Activated naive CD8-positive, alpha-beta T cell treated with anti-CD3 and anti-CD28 coated beads, Interleukin-2, amount 50 U/mL, for 24 hours (primary cell): Measurements from ENCODE around the gene CAMTA2.
A peak's percentile ranks its signal among the peaks of the same experiment; 100 is the strongest.

Source experiments
- ATAC-seq: fragments of 150-1000 bp; cut with Tn5 transposase; one replicate; pipeline ENCODE4 v1.10.0; 2021
- DNase-seq: peaks from one replicate; pipeline ENCODE4 v3.0.0; 2021
- H3K27ac Mint-ChIP-seq: one replicate; pipeline ENCODE4 v1.8.0; 2021; ENCODE audit warnings: mild to moderate bottlenecking, mixed read lengths
- H3K27me3 Mint-ChIP-seq: one replicate; pipeline ENCODE4 v1.8.0; 2021; ENCODE audit warnings: mixed read lengths
- H3K36me3 Mint-ChIP-seq: one replicate; pipeline ENCODE4 v1.8.0; 2021; ENCODE audit warnings: low read depth, mixed read lengths
- H3K4me1 Mint-ChIP-seq: one replicate; pipeline ENCODE4 v1.8.0; 2021; ENCODE audit warnings: mixed read lengths
- H3K4me3 Mint-ChIP-seq: one replicate; pipeline ENCODE4 v1.8.0; 2021; ENCODE audit warnings: mild to moderate bottlenecking, moderate library complexity, mixed read lengths
- H3K9me3 Mint-ChIP-seq: one replicate; pipeline ENCODE4 v1.8.0; 2021; ENCODE audit warnings: mixed read lengths

The CAMTA2 gene

DNA sequence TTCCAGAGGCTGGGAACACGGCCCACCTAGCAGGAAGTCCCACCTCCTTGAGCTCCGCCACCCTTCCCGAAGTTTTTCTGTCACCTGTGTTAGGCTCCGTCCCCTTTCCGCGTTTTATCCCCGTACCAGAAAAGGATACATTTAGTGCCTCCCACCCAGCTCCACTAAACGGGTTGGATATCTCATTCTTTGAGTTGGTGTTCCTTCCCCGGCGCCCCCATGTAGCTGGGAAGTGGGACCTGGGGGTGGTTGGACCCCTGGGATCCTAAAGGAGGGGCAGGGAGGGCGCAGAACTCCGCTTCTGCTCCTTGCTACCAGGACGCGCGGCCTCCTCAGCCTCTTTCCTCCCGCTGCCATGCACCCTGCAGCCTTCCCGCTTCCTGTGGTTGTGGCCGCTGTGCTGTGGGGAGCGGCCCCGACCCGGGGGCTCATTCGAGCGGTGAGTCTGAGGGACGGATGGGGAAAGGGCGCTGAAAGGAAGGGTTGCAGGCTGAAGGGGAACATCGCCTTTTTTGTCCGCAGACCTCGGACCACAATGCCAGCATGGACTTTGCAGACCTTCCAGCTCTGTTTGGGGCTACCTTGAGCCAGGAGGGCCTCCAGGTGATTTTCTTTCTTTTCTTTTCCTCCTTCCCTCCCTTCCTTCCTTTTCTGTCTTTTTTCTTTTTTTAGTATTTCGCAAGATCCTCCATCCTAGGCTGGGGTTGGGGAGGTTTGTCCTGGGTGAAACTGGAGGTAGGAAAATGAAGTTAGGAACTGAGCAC is 46.7 kb downstream of the CAMTA2 start:
- ATAC-seq (peak; percentile 1), DNase-seq (peak; percentile 63)

DNA sequence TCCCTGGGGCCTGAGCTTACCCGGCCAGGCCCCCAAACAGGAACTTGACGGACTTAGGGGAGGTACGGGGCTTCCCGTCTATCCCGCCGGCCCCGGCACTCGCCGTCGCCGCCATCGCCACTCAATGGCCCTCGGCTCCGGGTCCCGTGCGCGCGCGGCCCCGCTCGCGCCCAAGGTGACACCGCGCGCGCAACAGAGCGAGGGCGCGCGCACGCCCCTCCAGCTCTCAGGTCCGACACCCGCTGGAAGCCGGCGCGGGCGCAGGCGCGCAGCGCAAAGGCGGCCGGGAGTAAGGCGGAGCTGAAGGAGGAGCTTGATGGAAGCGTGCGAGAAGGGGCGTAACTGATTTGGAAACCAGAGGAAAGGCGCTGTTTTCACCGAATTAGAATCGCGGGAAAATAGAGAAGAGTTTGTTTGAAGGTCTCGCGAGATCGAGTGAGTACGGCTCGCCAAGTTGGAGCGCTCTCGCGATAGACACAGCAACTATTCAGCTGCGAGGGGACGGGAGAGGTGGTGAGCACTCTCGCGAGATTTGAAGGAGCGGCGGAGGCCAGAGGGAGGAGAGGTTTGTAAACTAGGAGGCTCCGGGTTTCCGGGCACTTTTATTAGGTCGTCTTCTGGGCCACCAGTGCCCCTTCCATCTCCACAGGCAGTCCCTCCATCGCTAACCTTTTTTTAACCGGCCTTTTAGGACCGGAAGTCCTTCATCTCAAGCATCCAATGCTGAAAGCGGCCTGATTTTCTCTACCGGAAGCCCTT is 47.5 kb downstream of the CAMTA2 start, which contains the start of the genes RNF167 and SLC25A11:
RNF167 (plus strand) TSS at position 473 of the 759 bp plus-strand sequence. CDS start 642 bp downstream, outside the sequence.
SLC25A11 (minus strand) TSS at position 251 of the 759 bp plus-strand sequence; CDS start at position 115, 136 bp downstream.
- Mint-ChIP-seq H3K27ac (peak within 1 kb of the TSS; percentile 99), H3K27me3 (peaks cover 2% of the 10 kb centered on the region), H3K9me3 (no peaks in the 10 kb centered on the region), H3K4me3 (peak within 1 kb of the TSS; percentile 99), H3K36me3 (peaks cover 43% of the 10 kb centered on the region), H3K4me1 (peaks cover 62% of the 10 kb centered on the region)
- peak; percentile 79 for ATAC-seq
- peak; percentile 94 for DNase-seq

More for the DNA sequence above, 46.7 kb downstream of the CAMTA2 start:
- Mint-ChIP-seq H3K9me3 (no peaks in the 10 kb centered on the region), H3K4me1 (peaks cover 69% of the 10 kb centered on the region), H3K27me3 (peaks cover 2% of the 10 kb centered on the region), H3K36me3 (peaks cover 51% of the 10 kb centered on the region), H3K4me3 (peak overlapping the region; percentile 99), H3K27ac (peak overlapping the region; percentile 99)

DNA sequence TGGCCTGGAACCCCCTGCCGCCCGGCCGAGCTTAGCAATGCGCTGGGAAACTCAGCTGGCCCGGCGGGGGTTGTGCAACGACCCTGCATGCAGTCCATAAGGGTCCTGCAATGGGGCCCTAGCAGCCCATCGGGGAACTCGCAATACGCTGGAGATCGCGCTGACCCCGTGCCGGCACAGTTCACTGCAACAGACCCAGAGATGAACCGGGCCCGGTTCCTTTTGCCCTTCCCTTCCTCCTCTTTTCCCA is 48.0 kb downstream of the CAMTA2 start:
- Mint-ChIP-seq H3K4me1 (peaks cover 60% of the 10 kb centered on the region), H3K36me3 (peaks cover 42% of the 10 kb centered on the region), H3K27me3 (peaks cover 2% of the 10 kb centered on the region), H3K4me3 (peak overlapping the region; percentile 99), H3K27ac (peak overlapping the region; percentile 99), H3K9me3 (no peaks in the 10 kb centered on the region)
- DNase-seq: peak; percentile 28
- no peak for ATAC-seq

DNA sequence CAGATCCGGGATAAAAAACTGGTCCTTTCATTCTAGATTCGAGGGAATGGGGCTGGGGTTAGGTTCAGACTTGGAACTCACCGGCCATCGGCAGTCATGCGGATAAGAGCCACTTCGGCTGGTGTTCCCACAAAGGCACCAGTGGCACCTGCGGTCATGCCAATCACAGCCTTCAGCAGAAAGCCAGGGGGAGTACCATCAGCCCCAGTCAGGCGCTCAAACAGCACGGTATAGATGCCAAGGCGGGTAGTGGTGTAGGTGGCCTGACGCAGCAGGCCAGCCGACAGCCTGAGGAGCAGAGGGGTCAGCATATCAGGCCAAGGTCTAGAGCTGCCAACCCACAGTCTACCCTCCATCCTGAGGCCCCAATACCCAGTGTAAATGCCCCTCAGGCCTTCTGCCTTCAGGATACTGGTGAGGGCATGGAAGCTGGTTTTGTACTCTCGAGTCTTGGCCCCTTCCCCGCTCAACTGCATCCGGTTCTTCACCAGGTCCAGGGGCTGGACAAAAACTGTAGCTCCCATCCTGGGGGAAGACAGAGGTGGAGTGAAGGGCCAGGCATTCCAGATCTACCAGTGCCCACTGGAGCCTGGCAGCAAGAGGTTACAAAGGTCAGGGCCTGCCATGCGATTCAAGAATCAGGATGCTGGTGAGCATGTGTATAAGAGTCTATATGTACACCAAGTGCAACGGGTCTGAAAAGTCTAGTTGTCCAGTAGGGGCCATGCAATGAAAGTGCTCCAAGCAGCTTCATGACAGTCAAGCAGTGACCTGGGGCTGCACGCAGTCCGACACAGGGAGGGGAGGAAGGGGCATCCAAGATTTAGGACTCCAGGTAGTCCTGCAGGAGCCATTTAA is 48.6 kb downstream of the CAMTA2 start:
- Mint-ChIP-seq H3K4me1 (peaks cover 60% of the 10 kb centered on the region), H3K27me3 (peaks cover 2% of the 10 kb centered on the region), H3K36me3 (peaks cover 38% of the 10 kb centered on the region), H3K4me3 (peak overlapping the region; percentile 99), H3K9me3 (no peaks in the 10 kb centered on the region), H3K27ac (peak overlapping the region; percentile 99)
- ATAC-seq (no peak), DNase-seq (no peak)

DNA sequence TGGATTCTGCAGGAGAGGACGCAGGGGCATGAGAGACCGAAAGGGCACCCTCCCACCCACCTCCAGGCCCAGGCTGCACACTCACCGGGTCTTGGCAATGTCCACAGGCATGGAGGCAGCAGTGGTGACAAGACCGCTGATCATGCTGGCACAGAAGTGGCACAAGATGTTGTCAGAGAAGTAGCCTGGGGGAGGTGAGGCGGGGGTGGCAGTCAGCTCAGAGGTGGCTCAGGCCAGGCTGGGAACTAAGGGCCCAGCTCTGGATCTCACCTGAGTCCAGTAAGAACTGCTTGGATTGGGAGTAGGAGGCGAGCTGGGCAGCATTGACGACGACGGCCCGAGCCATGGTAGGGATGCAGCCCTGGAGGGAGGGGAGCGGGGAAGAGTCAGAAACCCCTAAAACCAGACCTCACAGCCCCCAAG is 49.4 kb downstream of the CAMTA2 start:
- Mint-ChIP-seq H3K4me1 (peaks cover 55% of the 10 kb centered on the region), H3K9me3 (no peaks in the 10 kb centered on the region), H3K27me3 (peaks cover 2% of the 10 kb centered on the region), H3K27ac (peak overlapping the region; percentile 99), H3K4me3 (peak overlapping the region; percentile 99), H3K36me3 (peaks cover 35% of the 10 kb centered on the region)
- DNase-seq (no peak), ATAC-seq (no peak)

DNA sequence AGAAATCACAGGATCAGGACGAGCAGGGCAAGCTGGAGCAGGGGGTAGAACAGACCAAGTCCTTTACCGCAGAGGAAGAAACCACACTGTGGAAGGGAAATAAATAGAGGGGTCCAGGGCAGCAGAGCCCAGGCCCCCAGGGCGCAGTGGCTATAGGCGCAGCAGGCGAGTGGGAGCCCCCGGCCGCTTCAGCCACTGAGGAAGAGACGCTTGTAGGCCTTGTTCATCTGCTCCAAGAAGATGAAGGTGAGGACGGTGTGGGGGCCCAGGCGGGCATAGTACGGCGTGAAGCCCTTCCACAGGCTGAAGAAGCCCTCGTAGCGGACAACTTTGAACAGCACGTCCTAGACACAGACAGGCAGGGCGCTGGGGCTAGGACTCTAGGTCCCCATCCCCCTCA is 49.9 kb downstream of the CAMTA2 start:
- no peak overlapping the region for H3K27ac Mint-ChIP-seq

DNA sequence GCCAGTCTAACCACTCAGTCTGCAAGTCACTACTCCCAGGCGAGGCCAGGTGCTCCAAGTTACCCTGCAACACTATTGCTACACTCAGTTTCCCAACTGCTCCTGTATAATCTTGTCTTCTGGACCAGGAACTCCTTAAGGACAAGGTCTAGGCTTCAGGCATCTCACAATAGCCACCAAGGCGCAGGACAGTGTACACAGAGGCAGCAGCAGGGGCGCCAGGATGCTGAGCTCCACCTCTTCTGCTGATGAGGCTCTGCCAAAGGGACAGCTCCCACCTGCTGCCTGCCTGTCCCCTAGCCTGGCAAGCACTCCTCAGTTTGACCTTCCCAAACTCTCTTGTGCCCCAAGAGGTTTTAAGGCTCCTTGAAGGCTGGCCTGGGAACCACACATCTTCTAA is 51.0 kb downstream of the CAMTA2 start:
- H3K27me3 Mint-ChIP-seq: peaks cover 2% of the 10 kb centered on the region
- H3K27ac Mint-ChIP-seq: peak overlapping the region; percentile 16
- no peak overlapping the region for H3K4me3 Mint-ChIP-seq
- H3K9me3 Mint-ChIP-seq: no peaks in the 10 kb centered on the region
- ATAC-seq (no peak), DNase-seq (no peak)
- H3K4me1 Mint-ChIP-seq: peaks cover 40% of the 10 kb centered on the region
- peaks cover 19% of the 10 kb centered on the region for H3K36me3 Mint-ChIP-seq

More for the DNA sequence above, 49.9 kb downstream of the CAMTA2 start:
- no peaks in the 10 kb centered on the region for H3K9me3 Mint-ChIP-seq
- DNase-seq (no peak), ATAC-seq (no peak)
- H3K4me1 Mint-ChIP-seq: peaks cover 52% of the 10 kb centered on the region
- peaks cover 2% of the 10 kb centered on the region for H3K27me3 Mint-ChIP-seq
- H3K4me3 Mint-ChIP-seq: no peak overlapping the region
- H3K36me3 Mint-ChIP-seq: peaks cover 30% of the 10 kb centered on the region

DNA sequence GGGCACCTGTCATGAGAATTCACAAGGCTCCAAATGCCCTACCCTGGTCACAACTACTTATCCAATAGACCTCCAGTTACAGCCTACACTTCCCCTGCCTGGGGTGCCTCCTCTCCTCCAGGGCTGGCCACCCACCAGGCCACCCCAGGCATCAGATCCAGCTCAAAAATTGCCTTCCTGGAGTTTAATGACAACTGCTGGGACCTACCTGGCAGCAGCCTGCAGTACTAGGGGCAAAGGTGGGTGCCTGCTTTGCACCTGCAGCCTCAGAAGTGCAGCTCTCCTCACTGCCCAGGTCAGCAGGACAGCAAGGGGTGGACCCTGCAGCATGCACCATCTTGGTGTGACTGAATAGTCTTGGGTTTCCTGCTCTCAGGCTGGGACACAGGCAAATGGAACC is 51.8 kb downstream of the CAMTA2 start:
- H3K27me3 Mint-ChIP-seq: peaks cover 2% of the 10 kb centered on the region
- ATAC-seq (no peak), DNase-seq (no peak)
- peaks cover 35% of the 10 kb centered on the region for H3K4me1 Mint-ChIP-seq
- H3K9me3 Mint-ChIP-seq: no peaks in the 10 kb centered on the region
- H3K27ac Mint-ChIP-seq: no peak overlapping the region
- H3K4me3 Mint-ChIP-seq: no peak overlapping the region
- H3K36me3 Mint-ChIP-seq: peaks cover 17% of the 10 kb centered on the region

DNA sequence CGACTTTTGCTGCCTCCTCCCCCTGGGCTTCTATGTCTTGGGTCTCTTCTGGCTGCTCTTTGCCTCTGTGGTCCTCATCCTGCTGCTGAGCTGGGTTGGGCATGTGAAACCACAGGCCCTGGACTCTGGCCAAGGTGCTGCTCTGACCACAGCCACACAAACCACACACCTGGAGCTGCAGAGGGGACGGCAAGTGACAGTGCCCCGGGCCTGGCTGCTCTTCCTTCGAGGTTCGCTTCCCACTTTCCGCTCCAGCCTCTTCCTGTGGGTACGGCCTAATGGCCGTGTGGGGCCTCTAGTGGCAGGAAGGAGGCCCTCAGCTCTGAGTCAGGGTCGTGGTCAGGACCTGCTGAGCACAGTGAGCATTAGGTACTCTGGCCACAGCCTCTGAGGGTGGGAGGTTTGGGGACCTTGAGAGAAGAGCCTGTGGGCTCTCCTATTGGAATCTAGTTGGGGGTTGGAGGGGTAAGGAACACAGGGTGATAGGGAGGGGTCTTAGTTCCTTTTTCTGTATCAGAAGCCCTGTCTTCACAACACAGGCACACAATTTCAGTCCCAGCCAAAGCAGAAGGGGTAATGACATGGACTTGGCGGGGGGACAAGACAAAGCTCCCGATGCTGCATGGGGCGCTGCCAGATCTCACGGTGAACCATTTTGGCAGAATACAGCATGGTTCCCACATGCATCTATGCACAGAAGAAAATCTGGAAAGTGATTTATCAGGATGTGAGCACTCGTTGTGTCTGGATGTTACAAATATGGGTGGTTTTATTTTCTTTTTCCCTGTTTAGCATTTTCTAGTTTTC is 53.1 kb downstream of the CAMTA2 start:
- ATAC-seq (no peak), DNase-seq (no peak)
- H3K27ac Mint-ChIP-seq: peak overlapping the region; percentile 49
- no peaks in the 10 kb centered on the region for H3K27me3 Mint-ChIP-seq
- H3K36me3 Mint-ChIP-seq: peaks cover 19% of the 10 kb centered on the region
- peaks cover 33% of the 10 kb centered on the region for H3K4me1 Mint-ChIP-seq
- H3K4me3 Mint-ChIP-seq: peak overlapping the region; percentile 23
- no peaks in the 10 kb centered on the region for H3K9me3 Mint-ChIP-seq

DNA sequence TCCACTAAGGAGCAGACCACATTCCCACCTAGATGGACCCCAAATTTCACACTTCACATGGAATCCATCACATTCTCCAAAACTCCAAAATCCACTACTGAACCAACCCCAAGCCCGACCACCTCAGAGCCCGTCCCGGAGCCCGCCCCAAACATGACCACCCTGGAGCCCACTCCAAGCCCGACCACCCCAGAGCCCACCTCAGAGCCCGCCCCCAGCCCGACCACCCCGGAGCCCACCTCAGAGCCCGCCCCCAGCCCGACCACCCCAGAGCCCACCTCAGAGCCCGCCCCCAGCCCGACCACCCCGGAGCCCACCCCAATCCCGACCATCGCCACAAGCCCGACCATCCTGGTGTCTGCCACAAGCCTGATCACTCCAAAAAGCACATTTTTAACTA is 53.8 kb downstream of the CAMTA2 start:
- peak overlapping the region; percentile 49 for H3K27ac Mint-ChIP-seq
- ATAC-seq (no peak), DNase-seq (no peak)
- peak overlapping the region; percentile 23 for H3K4me3 Mint-ChIP-seq
- H3K4me1 Mint-ChIP-seq: peaks cover 28% of the 10 kb centered on the region
- H3K9me3 Mint-ChIP-seq: no peaks in the 10 kb centered on the region
- no peaks in the 10 kb centered on the region for H3K27me3 Mint-ChIP-seq
- peaks cover 19% of the 10 kb centered on the region for H3K36me3 Mint-ChIP-seq

DNA sequence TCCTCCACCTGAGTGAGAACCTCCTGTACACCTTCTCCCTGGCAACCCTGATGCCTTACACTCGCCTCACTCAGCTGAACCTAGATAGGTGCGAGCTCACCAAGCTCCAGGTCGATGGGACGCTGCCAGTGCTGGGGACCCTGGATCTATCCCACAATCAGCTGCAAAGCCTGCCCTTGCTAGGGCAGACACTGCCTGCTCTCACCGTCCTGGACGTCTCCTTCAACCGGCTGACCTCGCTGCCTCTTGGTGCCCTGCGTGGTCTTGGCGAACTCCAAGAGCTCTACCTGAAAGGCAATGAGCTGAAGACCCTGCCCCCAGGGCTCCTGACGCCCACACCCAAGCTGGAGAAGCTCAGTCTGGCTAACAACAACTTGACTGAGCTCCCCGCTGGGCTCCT is 54.7 kb downstream of the CAMTA2 start:
- H3K27ac Mint-ChIP-seq: no peak overlapping the region
- peaks cover 18% of the 10 kb centered on the region for H3K36me3 Mint-ChIP-seq
- no peak for DNase-seq
- H3K4me3 Mint-ChIP-seq: no peak overlapping the region
- H3K4me1 Mint-ChIP-seq: peaks cover 21% of the 10 kb centered on the region
- no peaks in the 10 kb centered on the region for H3K9me3 Mint-ChIP-seq
- no peak for ATAC-seq
- no peaks in the 10 kb centered on the region for H3K27me3 Mint-ChIP-seq

DNA sequence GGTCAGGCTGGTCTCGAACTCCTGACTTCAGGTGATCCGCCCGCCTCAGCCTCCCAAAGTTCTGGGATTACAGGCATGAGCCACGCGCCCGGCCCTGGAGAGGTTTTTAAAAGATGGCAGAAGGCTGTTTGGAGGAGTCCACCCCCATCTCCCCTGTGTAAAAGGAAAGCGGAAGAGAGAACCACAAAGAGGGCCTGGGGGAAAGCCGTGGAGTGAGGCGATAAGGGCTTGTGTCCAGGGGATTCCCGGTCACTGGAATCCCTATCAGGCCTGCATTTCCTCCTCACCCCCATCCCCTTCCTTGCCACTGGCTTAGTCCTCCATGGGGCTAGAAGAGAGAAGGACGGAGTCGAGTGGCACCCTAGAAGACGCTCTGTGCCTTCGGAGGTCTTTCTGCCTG is 55.5 kb downstream of the CAMTA2 start, which contains the start of gene GP1BA:
GP1BA (plus strand) TSS at position 315 of the 400 bp plus-strand sequence. CDS start 328 bp downstream, outside the sequence.
- H3K4me1 Mint-ChIP-seq: peaks cover 20% of the 10 kb centered on the region
- H3K4me3 Mint-ChIP-seq: no peak within 1 kb of the TSS
- H3K36me3 Mint-ChIP-seq: peaks cover 15% of the 10 kb centered on the region
- H3K9me3 Mint-ChIP-seq: no peaks in the 10 kb centered on the region
- H3K27ac Mint-ChIP-seq: no peak within 1 kb of the TSS
- H3K27me3 Mint-ChIP-seq: no peaks in the 10 kb centered on the region
- DNase-seq (no peak), ATAC-seq (no peak)

DNA sequence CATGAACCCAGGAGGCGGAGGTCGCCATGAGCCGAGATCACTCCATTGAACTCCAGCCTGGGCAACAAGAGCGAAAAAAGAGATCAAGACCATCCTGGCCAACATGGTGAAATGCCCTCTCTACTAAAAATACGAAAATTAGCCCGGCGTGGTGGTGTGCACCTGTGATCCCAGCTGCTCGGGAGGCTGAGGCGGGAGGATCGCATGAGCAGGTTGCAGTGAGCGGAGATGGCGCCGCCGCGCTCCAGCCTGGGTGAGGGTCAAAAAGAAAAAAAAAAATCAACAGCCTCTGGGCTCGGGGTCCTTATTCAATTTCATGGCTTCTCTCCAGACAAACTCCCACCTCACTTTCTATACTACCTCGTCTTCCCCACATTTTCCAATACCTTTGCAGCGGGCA is 58.6 kb downstream of the CAMTA2 start:
- H3K27ac Mint-ChIP-seq: no peak overlapping the region
- H3K4me1 Mint-ChIP-seq: peaks cover 7% of the 10 kb centered on the region
- no peak overlapping the region for H3K4me3 Mint-ChIP-seq
- H3K9me3 Mint-ChIP-seq: no peaks in the 10 kb centered on the region
- peaks cover 8% of the 10 kb centered on the region for H3K36me3 Mint-ChIP-seq
- ATAC-seq: no peak
- no peak for DNase-seq
- H3K27me3 Mint-ChIP-seq: no peaks in the 10 kb centered on the region
